NCI-H1436 (cell line): ENCODE data around the gene ELK4.
"Not testable (repeated sequence)": the region's sequence is repeated elsewhere in the genome, so short reads cannot be mapped to it uniquely, and the experiment has no call there.

Experiments used
- DNase-seq: peaks from one replicate; lab custom pipeline; 2025; lab: John Stamatoyannopoulos, UW

The ELK4 gene

GRCh38 chr1:205664399-205665017 is 32.7 kb upstream of the ELK4 start:
- no peak for DNase-seq

GRCh38 chr1:205663286-205663936 is 31.6 kb upstream of the ELK4 start:
- no peak for DNase-seq

- no peak for DNase-seq
These were observed 31.0 kb upstream of the ELK4 start for GRCh38 chr1:205662791-205663190.

GRCh38 chr1:205662135-205662738 is 30.4 kb upstream of the ELK4 start:
- no peak for DNase-seq

GRCh38 chr1:205661429-205662134 is 29.8 kb upstream of the ELK4 start:
- DNase-seq = no peak

- no peak for DNase-seq
These were observed 28.6 kb upstream of the ELK4 start for GRCh38 chr1:205660361-205660760.

- peak; percentile 81 for DNase-seq
These were observed 27.3 kb upstream of the ELK4 start for GRCh38 chr1:205658943-205659581.

GRCh38 chr1:205656236-205656635 is 24.4 kb upstream of the ELK4 start:
- DNase-seq = no peak

- no peak for DNase-seq
These were observed 21.2 kb upstream of the ELK4 start for GRCh38 chr1:205652984-205653383.

GRCh38 chr1:205650241-205650640 is 18.4 kb upstream of the ELK4 start:
- DNase-seq = no peak

GRCh38 chr1:205645519-205645918 is 13.7 kb upstream of the ELK4 start:
- DNase-seq = no peak

- no peak for DNase-seq
These were observed 11.0 kb upstream of the ELK4 start for GRCh38 chr1:205642679-205643307.

GRCh38 chr1:205639567-205639966 is 7.8 kb upstream of the ELK4 start:
- no peak for DNase-seq

GRCh38 chr1:205637854-205638468 is 6.2 kb upstream of the ELK4 start:
- no peak for DNase-seq

GRCh38 chr1:205636732-205637131 is 4.9 kb upstream of the ELK4 start:
- DNase-seq = no peak

GRCh38 chr1:205636138-205636530 is 4.3 kb upstream of the ELK4 start:
- DNase-seq = not testable (repeated sequence)

- no peak for DNase-seq
These were observed 1.7 kb upstream of the ELK4 start for GRCh38 chr1:205633421-205633976.

GRCh38 chr1:205632669-205633169 is 908 bp upstream of the ELK4 start:
- DNase-seq = no peak

- peak; percentile 83 for DNase-seq
These were observed 622 bp downstream of the ELK4 start for GRCh38 chr1:205631010-205631767.

- no peak for DNase-seq
These were observed 1.2 kb downstream of the ELK4 start for GRCh38 chr1:205630651-205631009.
